H9 (cell line): ENCODE results near the gene TMEM119. TPM values are rescaled to one million over a fixed set of nuclear protein-coding genes. Genes with fewer than 3 reads are reported as not detected.
"Not testable (repeated sequence)": the region's sequence is repeated elsewhere in the genome, so short reads cannot be mapped to it uniquely, and the experiment has no call there.

Experiments used
- DNase-seq: peaks from one replicate; pipeline ENCODE4 v3.0.0-alpha.2; 2017
- H2AFZ ChIP-seq: one replicate; pipeline ENCODE4 v1.6.1; 2013; ENCODE audit warnings: mild to moderate bottlenecking, low read length, control low read depth, moderate library complexity
- H2AK5ac ChIP-seq: 2 replicates; pipeline ENCODE4 v1.6.1; 2013; ENCODE audit warnings: low read length, control low read depth, mixed read lengths; ENCODE audit not compliant: insufficient read length
- H2BK120ac ChIP-seq: one replicate; pipeline ENCODE4 v1.6.1; 2013; ENCODE audit warnings: low read depth, mild to moderate bottlenecking, low read length, control low read depth, inconsistent platforms; ENCODE audit not compliant: poor library complexity, severe bottlenecking
- H2BK12ac ChIP-seq: 2 replicates; pipeline ENCODE4 v1.6.1; 2013; ENCODE audit warnings: low read length, control low read depth, mixed read lengths, low read depth; ENCODE audit not compliant: insufficient read length
- H2BK15ac ChIP-seq: 2 replicates; pipeline ENCODE4 v1.6.1; 2013; ENCODE audit warnings: low read depth, low read length, control low read depth
- H2BK20ac ChIP-seq: one replicate; pipeline ENCODE4 v1.6.1; 2013; ENCODE audit warnings: low read depth, mild to moderate bottlenecking, low read length, control low read depth, inconsistent platforms; ENCODE audit not compliant: poor library complexity, severe bottlenecking
- H2BK5ac ChIP-seq: 2 replicates; pipeline ENCODE4 v1.6.1; 2013; ENCODE audit warnings: low read length, control low read depth, mixed read lengths; ENCODE audit not compliant: insufficient read length
- H3K14ac ChIP-seq: 2 replicates; pipeline ENCODE4 v1.6.1; 2013; ENCODE audit warnings: low read length, control low read depth; ENCODE audit not compliant: insufficient read depth
- H3K18ac ChIP-seq: 2 replicates; pipeline ENCODE4 v1.6.1; 2013; ENCODE audit warnings: low read depth, mild to moderate bottlenecking, mixed read lengths, low read length, control low read depth; ENCODE audit not compliant: insufficient read length
- H3K23ac ChIP-seq: 2 replicates; pipeline ENCODE4 v1.6.1; 2013; ENCODE audit warnings: low read length, control low read depth, mixed read lengths, low read depth; ENCODE audit not compliant: insufficient read length
- H3K23me2 ChIP-seq: 2 replicates; pipeline ENCODE4 v1.6.1; 2013; ENCODE audit warnings: low read depth, mild to moderate bottlenecking, mixed read lengths, low read length, control low read depth; ENCODE audit not compliant: insufficient read length, poor library complexity, severe bottlenecking
- H3K27ac ChIP-seq: 2 replicates; pipeline ENCODE4 v1.5.1; 2013; ENCODE audit warnings: low read length, control low read depth, mixed read lengths, low read depth; ENCODE audit not compliant: insufficient read length
- H3K27me3 ChIP-seq: 2 replicates; pipeline ENCODE4 v1.6.1; 2013; ENCODE audit warnings: low read length, control low read depth, inconsistent platforms; ENCODE audit not compliant: insufficient read depth
- H3K4ac ChIP-seq: 2 replicates; pipeline ENCODE4 v1.6.1; 2013; ENCODE audit warnings: low read depth, mild to moderate bottlenecking, control low read depth, inconsistent platforms, low read length, moderate library complexity
- H3K4me1 ChIP-seq: 2 replicates; pipeline ENCODE4 v1.6.1; 2013; ENCODE audit warnings: low read length, control low read depth, inconsistent platforms; ENCODE audit not compliant: insufficient read depth
- H3K4me2 ChIP-seq: 2 replicates; pipeline ENCODE4 v1.6.1; 2013; ENCODE audit warnings: low read length, control low read depth, mixed read lengths; ENCODE audit not compliant: insufficient read length, insufficient read depth
- H3K56ac ChIP-seq: 2 replicates; pipeline ENCODE4 v1.6.1; 2013; ENCODE audit warnings: low read depth, mild to moderate bottlenecking, mixed read lengths, low read length, control low read depth; ENCODE audit not compliant: insufficient read length
- H3K79me1 ChIP-seq: 2 replicates; pipeline ENCODE4 v1.6.1; 2013; ENCODE audit warnings: low read depth, mild to moderate bottlenecking, moderate library complexity, low read length, control low read depth, inconsistent platforms; ENCODE audit not compliant: insufficient read depth, poor library complexity, severe bottlenecking
- H3K79me2 ChIP-seq: 2 replicates; pipeline ENCODE4 v1.6.1; 2013; ENCODE audit warnings: low read length, control low read depth, inconsistent platforms; ENCODE audit not compliant: insufficient read depth
- H3K9ac ChIP-seq: 2 replicates; pipeline ENCODE4 v1.6.1; 2013; ENCODE audit warnings: low read length, control low read depth, mixed read lengths; ENCODE audit not compliant: insufficient read length; ENCODE audit errors: extremely low read depth
- H3K9me3 ChIP-seq: one replicate; pipeline ENCODE4 v1.6.1; 2013; ENCODE audit warnings: low read depth, low read length, inconsistent platforms; ENCODE audit not compliant: control insufficient read depth
- H3T11ph ChIP-seq: one replicate; pipeline ENCODE4 v1.6.1; 2013; ENCODE audit warnings: mild to moderate bottlenecking, low read length, control low read depth, inconsistent platforms
- H4K20me1 ChIP-seq: one replicate; pipeline ENCODE4 v1.6.1; 2013; ENCODE audit not compliant: control insufficient read depth, insufficient read length, insufficient read depth
- H4K5ac ChIP-seq: 2 replicates; pipeline ENCODE4 v1.6.1; 2013; ENCODE audit warnings: low read depth, mild to moderate bottlenecking, mixed read lengths, low read length, control low read depth; ENCODE audit not compliant: insufficient read length
- H4K8ac ChIP-seq: replicated peaks from 2 replicates; pipeline ENCODE4 v1.6.1; 2013; ENCODE audit warnings: low read length, control low read depth, mixed read lengths, low read depth; ENCODE audit not compliant: insufficient read length
- H4K91ac ChIP-seq: 2 replicates; pipeline ENCODE4 v1.6.1; 2013; ENCODE audit warnings: low read depth, mild to moderate bottlenecking, moderate library complexity, mixed read lengths, low read length, control low read depth; ENCODE audit not compliant: insufficient read length
- H3K27ac Mint-ChIP-seq, 3 experiments: 2 replicates in 2 of 3; 3 replicates in 1 of 3; pipeline ENCODE4 v1.8.0; 2020 to 2021; ENCODE audit warnings: mixed read lengths in 3 of 3, mild to moderate bottlenecking in 1 of 3, moderate library complexity in 1 of 3
- H3K27me3 Mint-ChIP-seq: 2 replicates; pipeline ENCODE4 v1.8.0; 2021; ENCODE audit warnings: low read depth, mild to moderate bottlenecking, moderate library complexity, mixed read lengths
- H3K36me3 Mint-ChIP-seq, 3 experiments: 2 replicates in 2 of 3; 3 replicates in 1 of 3; pipeline ENCODE4 v1.8.0; 2020 to 2021; ENCODE audit warnings: low read depth in 3 of 3, mixed read lengths in 3 of 3; ENCODE audit not compliant: insufficient read depth in 1 of 3
- H3K4me1 Mint-ChIP-seq, 2 experiments: 2 replicates each; pipeline ENCODE4 v1.8.0; 2020; ENCODE audit warnings: mixed read lengths in 2 of 2
- H3K4me3 Mint-ChIP-seq, 2 experiments: 2 replicates in 1 of 2; 3 replicates in 1 of 2; pipeline ENCODE4 v1.8.0; 2020 to 2021; ENCODE audit warnings: mild to moderate bottlenecking in 2 of 2, mixed read lengths in 2 of 2, moderate library complexity in 1 of 2
- H3K9me3 Mint-ChIP-seq, 2 experiments: 2 replicates in 1 of 2; 3 replicates in 1 of 2; pipeline ENCODE4 v1.8.0; 2020; ENCODE audit warnings: mild to moderate bottlenecking in 2 of 2, mixed read lengths in 2 of 2, moderate library complexity in 1 of 2
- CTCF ChIP-seq: fragments of 200-600 bp; sonication (generic); conservative IDR thresholded peaks from 3 replicates; pipeline ENCODE4 v1.8.0; 2021; ENCODE audit warnings: antibody characterized with exemption, mild to moderate bottlenecking
- WGBS: extraction: QIAGEN DNeasy Blood & Tissue Kit; methylation state at CpG from one replicate; pipeline ENCODE4 v1.1.7; 2013; ENCODE audit warnings: missing lambda C conversion rate, low lambda C conversion rate, mixed read lengths; ENCODE audit not compliant: insufficient read length; ENCODE audit errors: extremely low coverage; 5-methylcytosine and 5-hydroxymethylcytosine counted together
- total RNA-seq: library from RNA; stranded (reverse); gene quantifications from 2 replicates; pipeline ENCODE4 v1.2.1, GENCODE V29; 2021

Gene TMEM119
- total RNA-seq, 1 experiment from 2014 or later: not detected

- H3K27ac ChIP-seq: no peak overlapping the region
- no peaks in the 10 kb centered on the region for H3K9me3 ChIP-seq
- Mint-ChIP-seq H3K9me3 (no peaks in the 10 kb centered on the region), H3K27ac (no peak overlapping the region; a peak in 1 of 7 replicates), H3K4me3 (no peak overlapping the region), H3K27me3 (no peaks in the 10 kb centered on the region), H3K36me3 (no peaks in the 10 kb centered on the region), H3K4me1 (peaks cover 49 to 61% of the 10 kb centered on the region in 2 experiments)
- H2BK5ac ChIP-seq: no peak overlapping the region
- no peak overlapping the region for H3K18ac ChIP-seq
- no peak overlapping the region for H3K9ac ChIP-seq
- no peak overlapping the region for H4K5ac ChIP-seq
- H2BK12ac ChIP-seq: no peak overlapping the region
- H2BK15ac ChIP-seq: no peak overlapping the region
- H3K56ac ChIP-seq: no peak overlapping the region
- DNase-seq: peak; percentile 22
- no peaks in the 10 kb centered on the region for H4K20me1 ChIP-seq
- no peaks in the 10 kb centered on the region for H3K23me2 ChIP-seq
- no peak overlapping the region for H3K14ac ChIP-seq
- H3K4me1 ChIP-seq: peaks cover 12% of the 10 kb centered on the region; the same call in 1 of the 2 replicates
- H2BK20ac ChIP-seq: no peak overlapping the region
- no peak overlapping the region for H4K8ac ChIP-seq
- H3K4me2 ChIP-seq: no peak overlapping the region
- H3T11ph ChIP-seq: no peak overlapping the region
- no peak for TF ChIP-seq CTCF
- no peaks in the 10 kb centered on the region for H3K79me2 ChIP-seq
- H4K91ac ChIP-seq: no peak overlapping the region
- no peak overlapping the region for H3K4ac ChIP-seq
- no peak overlapping the region for H2AFZ ChIP-seq
- no CpG with 5 or more reads among the region's 7 CpGs for WGBS
- H2AK5ac ChIP-seq: no peak overlapping the region
- no peak overlapping the region for H2BK120ac ChIP-seq
- H3K79me1 ChIP-seq: no peaks in the 10 kb centered on the region
- H3K23ac ChIP-seq: no peak overlapping the region
- no peaks in the 10 kb centered on the region for H3K27me3 ChIP-seq
Measured at GRCh38 chr12:108633081-108633533, 35.2 kb upstream of the TMEM119 start.

GRCh38 chr12:108631261-108631660 lies 33.4 kb upstream of the TMEM119 start:
- H3K27me3 Mint-ChIP-seq, H3K27me3 ChIP-seq, H3K9me3 ChIP-seq, H2BK20ac ChIP-seq, H3K79me1 ChIP-seq, H3K9ac ChIP-seq, H3K4me3 Mint-ChIP-seq, H3K4ac ChIP-seq, H3K27ac ChIP-seq, H2AFZ ChIP-seq, H3K36me3 Mint-ChIP-seq, H3K9me3 Mint-ChIP-seq, DNase-seq, H3K79me2 ChIP-seq, H2AK5ac ChIP-seq, H4K20me1 ChIP-seq, H3K23ac ChIP-seq, H3K4me1 ChIP-seq, H4K91ac ChIP-seq, H4K8ac ChIP-seq, H2BK5ac ChIP-seq, H4K5ac ChIP-seq, H3K14ac ChIP-seq, H3T11ph ChIP-seq, H2BK12ac ChIP-seq, H2BK15ac ChIP-seq, H2BK120ac ChIP-seq, H3K4me2 ChIP-seq, H3K56ac ChIP-seq, H3K18ac ChIP-seq, H3K23me2 ChIP-seq: not testable (repeated sequence)
- Mint-ChIP-seq H3K4me1 (peaks cover 35 to 46% of the 10 kb centered on the region in 2 experiments), H3K27ac (0 out of 7 replicates have a peak overlapping the region, but pooled peaks of 1 of the 3 experiments have one; percentile 11)
- WGBS: no CpG with 5 or more reads among the region's 4 CpGs
